Stimulated activated CD8-positive, alpha-beta memory T cell treated with anti-CD3 and anti-CD28 coated beads, Interleukin-12 subunit alpha, Interleukin-12 subunit beta, amount 100 ng/mL, for 24 hours (primary cell): ENCODE measurements around the gene UBAC2.
"Not testable (repeated sequence)": the region's sequence is repeated elsewhere in the genome, so short reads cannot be mapped to it uniquely, and the experiment has no call there.

ENCODE experiments used
- DNase-seq: peaks from one replicate; pipeline ENCODE4 v3.0.0-alpha.2; 2020; ENCODE audit errors: extremely low read depth

UBAC2 gene

DNA sequence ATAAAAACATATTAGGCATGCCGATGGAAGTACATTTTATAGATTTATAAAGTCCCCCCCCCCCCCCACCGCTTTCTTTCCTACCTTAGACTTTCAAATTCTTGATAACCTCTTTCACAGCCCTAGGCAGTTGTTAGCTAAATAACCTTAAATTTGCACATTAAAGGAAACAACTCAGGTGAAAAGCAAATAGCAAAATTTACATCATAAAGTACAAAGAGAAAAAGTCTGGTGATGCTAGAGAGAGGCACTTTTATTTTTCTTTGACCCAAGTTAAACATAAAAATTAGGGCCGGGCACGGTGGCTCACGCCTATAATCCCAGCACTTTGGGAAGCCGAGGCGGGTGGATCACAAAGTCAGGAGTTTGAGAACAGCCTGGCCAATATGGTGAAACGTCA, 15.0 kb upstream of the UBAC2 start:
- no peak for DNase-seq

DNA sequence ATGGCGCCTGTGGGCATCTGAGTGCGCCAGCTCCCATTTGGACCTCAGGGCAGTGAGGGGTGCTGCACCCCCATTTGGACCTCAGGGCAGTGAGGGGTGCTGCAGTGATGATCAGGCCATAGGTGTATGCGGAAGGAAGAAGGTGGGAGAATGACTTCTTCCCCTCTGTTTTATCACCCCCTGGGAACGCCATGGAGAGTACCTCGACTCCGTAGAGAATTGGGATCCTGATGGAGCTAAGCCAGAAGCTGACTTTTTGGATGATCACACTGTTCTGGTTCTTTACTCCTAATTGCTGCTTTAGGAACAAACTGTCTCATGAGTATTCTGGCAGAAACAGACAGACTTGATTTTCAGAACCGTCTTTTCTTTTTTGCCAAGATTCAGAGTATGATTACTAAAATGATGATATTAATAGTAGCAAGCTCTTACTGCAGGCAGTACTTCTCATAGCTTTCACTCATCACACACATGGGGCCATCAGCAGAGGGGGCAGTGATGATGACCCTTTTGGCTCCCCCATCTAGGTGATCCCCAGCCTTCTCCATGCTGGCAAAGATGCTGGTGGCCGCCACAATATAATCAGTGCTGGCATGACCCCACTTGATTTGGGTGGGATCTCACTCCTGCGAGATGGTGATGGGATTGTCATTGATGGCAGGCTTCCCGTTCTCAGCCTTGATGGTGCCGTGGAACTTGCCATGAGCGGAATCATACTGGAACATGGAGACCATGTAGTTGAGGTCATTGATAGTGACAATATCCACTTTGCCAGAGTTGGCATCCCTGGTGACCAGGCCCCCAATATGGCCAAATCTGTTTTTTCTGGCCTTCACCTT, 10.3 kb upstream of the UBAC2 start:
- no peak for DNase-seq

DNA sequence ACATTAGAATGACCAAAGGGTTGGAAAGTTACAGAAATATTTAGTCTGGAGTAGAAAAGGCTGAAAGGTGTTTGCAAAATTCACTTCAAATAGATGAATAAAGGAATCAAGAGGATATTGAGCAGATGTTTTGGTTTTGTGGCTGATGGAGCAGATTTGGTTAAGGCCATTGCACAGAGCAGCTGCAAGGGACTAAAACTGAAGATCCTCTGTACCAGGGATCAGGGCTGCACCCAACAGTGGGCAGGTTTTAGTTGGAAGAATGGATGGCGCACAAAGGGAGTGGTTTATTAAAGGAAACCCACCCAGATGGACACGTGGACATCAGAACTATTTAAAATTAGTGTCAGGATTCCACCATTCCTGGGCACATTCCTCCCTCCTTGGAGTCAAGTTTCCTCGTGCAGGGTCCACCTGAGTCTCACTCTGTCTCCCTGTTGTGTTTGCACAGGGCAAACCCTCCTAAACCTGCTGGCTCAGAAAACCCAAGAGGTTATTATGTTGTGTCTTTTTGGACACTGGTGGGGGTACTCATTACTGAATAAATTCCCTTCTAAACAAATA, 9.2 kb upstream of the UBAC2 start:
- DNase-seq = no peak

DNA sequence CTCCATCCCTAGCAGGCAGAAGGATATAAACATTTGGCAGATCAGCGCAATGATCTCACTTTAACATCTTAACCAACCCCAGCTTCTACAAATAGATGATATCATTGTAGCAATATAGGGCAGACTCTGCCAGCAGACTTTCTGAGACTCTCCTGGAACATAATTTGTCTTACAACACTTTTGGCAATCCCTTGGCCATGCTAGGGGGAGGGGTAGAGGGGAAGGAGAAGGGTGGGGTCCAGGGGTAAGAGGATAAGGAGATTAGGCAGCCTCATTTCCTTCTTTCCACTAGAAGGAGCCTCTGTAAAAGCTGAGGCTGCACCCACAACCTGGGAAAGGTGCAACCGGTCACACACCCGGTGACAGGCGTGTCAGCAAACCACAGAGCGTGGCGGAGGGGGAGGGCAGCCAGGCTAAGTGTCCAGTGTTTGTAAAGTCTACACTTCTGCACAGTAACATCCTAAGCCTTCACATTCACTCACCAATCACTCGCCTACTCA, 8.7 kb upstream of the UBAC2 start:
- DNase-seq = no peak

DNA sequence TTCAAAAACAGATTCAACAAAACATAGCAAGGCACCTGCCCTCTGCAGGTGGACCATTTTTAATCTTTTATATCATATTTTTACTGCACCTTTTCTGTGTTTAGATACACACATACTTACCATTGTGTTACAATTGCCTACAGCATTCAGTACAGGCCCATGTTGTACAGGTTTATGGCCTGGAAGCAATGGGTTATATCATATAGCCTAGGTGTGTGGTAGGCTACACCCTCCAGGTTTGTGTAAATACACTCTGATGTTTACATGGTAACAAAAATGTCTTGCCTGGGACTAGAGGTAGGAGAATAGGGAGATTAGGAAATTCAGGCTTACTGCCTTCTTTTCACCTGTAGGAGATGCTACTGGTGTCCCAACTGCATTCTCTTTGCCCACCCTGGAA, 8.2 kb upstream of the UBAC2 start:
- no peak for DNase-seq

- DNase-seq = no peak
Measured at GRCh38 chr13:99193152-99193551, 7.5 kb upstream of the UBAC2 start.

GRCh38 chr13:99196466-99197116, 4.1 kb upstream of the UBAC2 start:
- no peak for DNase-seq

- DNase-seq = no peak
Measured at GRCh38 chr13:99197117-99197651, 3.5 kb upstream of the UBAC2 start.

- no peak for DNase-seq
Measured at GRCh38 chr13:99199541-99200431, 868 bp upstream of the UBAC2 start.

DNA sequence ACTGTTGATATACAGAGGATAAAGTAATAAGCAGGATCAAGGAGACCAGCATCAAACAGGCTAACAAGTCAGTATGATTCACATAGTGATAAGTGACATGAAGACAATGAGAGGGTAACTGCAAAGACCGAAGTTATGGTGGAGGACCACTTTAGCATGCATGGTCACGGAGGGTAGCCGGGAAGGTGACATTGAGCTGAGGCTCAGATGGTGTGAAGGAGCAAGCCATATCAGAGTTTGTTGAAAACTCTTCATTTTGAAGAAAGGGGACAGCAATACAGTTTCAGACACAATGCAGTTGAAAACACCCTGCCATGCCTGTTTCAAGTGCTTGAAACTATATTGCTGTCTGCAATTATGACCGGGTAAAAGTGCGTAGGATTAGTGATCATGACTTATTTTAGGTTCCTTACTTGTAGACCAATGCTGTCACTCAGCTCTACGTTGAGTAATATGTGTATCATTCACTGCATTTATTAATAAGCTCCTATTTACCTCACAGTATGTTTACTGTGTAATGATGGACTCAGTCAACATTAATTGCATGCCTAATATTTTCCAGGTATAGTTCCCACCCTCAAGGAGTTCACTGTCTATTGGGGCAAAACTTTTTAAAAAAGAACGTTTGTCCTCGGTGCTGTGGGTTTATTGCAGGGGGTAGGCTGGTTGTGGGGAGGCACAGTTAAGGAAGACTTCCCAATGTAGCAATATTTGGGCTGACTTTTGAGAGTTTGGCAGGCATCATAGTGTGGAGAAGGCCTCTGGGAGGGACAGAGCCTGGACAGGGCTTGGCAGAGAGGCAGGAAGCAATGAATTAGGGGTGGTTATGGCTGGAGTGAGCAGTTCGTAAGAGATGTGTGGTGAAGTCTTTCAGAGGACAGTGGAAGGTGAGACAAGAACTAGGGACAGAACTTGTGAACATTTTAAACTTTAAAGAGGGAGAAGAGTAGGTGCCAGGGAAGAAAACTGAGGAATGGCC, 3.2 kb downstream of the UBAC2 start:
- no peak for DNase-seq

DNA sequence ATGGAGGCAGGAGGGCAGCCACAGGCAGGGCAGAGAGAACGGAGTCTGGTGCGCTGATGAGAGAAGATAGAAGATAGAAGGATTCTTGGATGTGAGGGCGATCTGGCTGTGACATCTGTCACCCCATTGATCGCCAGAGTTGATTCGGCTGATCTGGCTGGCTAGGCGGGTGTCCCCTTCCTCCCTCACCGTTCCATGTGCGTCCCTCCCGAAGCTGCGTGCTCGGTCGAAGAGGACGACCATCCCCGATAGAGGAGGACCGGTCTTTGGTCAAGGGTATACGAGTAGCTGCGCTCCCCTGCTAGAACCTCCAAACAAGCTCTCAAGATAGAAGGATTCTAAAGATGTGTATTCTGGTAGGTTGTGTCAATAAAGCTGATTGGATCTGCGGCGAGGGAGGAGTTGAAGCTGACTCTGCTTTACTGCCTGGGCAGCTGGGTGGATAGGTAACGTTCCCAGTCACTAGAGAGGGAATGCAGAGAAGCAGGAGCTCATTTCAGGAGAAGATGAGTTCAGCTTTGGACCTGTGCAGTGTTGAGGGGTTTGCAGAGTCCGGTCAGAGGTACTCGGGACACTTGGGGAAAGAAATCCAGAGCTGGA, 5.1 kb downstream of the UBAC2 start:
- no peak for DNase-seq

DNA sequence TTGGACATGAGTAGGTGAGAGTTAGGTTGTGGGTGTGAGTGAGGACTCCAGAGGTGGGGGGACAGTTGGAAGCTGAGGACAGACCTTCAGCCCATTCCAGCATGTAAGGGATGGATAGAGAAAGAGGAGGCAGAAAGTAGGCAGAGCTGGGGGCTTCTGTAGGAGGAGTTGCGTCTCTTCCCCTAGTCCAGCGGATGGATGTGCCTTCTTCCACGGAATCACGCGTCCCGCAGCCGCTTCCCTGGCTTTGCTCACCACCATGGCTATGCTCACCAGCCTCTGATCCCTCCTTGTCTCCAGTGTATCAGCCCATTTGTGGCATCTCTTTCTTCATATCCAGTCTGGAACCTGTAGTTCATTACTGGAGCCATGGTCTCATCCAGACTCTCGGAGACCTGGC, 5.6 kb downstream of the UBAC2 start:
- DNase-seq = no peak

DNA sequence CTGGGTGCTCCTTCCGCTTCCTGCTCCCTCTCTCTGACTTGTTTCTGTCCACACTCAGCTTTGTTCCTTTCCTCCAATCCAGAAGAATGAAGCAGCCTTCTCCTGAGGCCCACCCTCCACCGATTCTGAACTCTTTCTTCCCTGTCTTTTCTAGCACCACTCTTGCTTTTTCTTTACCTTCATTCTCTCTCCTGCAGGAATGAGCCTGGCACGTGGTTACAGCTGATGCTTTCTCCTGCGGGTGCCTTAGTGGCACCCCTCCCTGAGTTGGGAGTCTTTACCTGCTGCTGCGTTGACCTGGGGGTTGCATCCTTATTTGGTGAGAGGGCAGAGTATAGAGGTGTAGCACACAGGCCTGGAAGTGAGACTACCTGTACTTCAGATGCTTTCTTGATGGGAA, 6.2 kb downstream of the UBAC2 start:
- DNase-seq = no peak

- DNase-seq = no peak
Measured at GRCh38 chr13:99207511-99207910, 6.9 kb downstream of the UBAC2 start.

GRCh38 chr13:99208185-99208584, 7.5 kb downstream of the UBAC2 start:
- no peak for DNase-seq

GRCh38 chr13:99208845-99209527, 8.3 kb downstream of the UBAC2 start:
- no peak for DNase-seq

- DNase-seq = not testable (repeated sequence)
Measured at GRCh38 chr13:99210627-99211026, 10.0 kb downstream of the UBAC2 start.

DNA sequence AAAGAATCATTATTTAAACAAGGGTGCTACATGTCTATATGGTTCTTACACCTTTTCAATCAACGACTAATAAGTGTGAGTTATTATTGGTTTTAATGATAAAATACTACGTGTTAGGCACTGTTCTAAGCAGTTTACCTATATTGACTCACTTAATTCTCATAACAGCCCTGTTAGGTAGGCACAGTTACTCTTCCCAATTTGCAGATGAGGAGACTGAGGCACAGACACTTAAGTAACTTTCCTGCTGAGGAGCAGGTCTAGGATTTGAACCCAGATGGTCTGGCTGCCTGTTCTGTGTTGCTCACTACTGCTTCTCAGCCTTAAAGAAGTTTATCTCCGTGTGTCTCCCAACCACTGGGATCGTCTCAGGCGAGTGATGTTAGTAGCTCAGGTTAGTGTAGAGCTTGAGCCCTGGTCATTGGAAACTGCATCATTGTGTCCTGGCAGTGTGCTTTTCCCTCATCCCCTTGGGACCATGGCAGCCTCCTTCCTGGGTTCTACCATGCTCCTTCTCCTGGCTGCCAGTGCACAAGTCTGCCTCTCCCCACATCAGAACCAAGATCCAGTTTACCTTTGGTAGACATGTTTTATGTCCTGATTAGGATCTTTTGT, 10.9 kb downstream of the UBAC2 start:
- DNase-seq = no peak

DNA sequence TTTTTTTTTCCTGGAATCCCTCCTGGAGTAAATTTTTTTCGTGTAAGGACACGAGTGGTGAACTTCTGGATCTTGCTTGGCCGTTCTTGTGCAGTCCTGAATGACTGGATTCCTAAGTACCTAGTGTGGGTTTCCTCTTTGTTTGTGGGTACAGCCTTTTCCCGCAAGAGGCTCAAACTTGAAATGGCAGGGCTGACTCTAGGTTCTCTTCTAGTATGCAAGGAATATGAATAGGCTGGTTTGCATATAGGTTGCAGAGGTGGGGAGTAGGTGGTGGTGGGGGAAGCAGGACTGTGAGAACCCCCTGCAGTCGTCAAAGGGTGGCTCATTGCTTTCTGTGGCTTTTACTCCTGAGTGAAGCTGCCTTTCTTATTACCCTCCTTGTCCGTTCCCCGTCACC, 13.6 kb downstream of the UBAC2 start:
- no peak for DNase-seq
